HG03103 (cell line): ENCODE measurements around the gene AUH.

ENCODE experiments used
- ATAC-seq: cut with Tn5 transposase; IDR thresholded peaks from one replicate; pipeline ENCODE4 v1.9.1; 2021; ENCODE audit warnings: low read depth; ENCODE audit not compliant: unreplicated experiment

AUH gene

DNA sequence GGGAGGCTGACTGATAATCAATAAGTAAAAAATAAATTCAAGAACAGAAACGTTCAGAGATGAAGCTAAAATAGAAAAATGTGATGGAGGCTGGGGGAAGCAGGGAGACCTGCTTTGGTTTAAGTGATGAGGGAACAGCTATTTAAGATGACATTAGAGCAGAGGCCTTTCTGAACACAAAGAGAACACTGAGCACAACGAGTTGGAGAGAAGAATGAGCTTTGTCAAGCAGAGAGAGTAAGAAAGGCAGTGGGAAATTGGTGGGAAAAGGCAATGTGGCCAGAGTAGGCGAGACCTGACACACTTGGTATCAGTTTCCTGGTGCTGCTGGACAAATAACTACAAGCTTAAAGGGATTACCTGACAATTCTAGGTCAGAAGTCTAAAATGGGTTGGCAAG lies 20.0 kb downstream of the AUH start:
- ATAC-seq = no peak

- no peak for ATAC-seq
Observed at GRCh38 chr9:91341258-91341746, 20.4 kb downstream of the AUH start.

DNA sequence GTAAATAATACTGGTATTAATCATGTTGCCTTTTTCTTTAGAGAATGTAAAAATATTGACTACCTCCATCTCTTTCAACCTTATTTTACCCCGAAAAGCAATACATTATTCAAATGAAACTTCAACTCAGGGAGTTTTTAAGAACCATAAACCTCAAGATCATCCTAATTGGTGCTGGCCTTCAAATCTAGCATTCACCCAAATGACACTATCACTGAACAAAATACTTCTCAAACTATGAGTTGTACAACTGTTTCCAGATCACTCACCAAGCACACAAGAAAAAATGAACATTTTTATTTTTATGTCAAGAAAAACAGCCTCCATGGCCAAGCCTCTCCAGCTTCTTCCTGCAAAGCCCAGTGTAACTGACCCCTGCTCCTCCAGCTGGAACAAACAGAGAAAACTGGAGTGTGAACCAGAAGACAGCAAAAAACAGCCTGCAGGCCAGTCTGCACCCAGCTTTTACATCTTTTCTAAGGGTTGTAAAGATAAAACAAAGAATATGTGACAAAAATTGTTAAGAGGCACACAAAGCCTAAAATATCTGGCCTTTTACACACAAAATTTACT lies 21.2 kb downstream of the AUH start:
- no peak for ATAC-seq

DNA sequence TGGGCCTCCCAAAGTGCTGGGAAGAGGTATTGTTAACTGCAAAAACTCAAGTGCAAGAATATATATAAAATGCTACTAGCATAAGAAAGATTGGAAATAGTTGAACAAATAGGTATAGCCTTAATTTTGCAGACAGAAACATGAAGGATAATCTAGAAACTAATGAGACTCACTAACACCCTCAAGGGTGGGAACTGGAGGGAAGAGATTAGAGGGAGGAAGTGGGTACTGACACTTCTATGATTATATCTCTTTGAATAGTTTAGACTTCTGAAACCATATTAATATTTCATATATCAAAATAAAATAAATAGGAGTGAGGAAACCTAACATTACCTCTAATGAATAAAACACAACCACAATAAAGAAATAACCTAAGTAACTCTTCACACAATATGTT lies 23.0 kb downstream of the AUH start:
- ATAC-seq = no peak

GRCh38 chr9:91336786-91337185 lies 24.9 kb downstream of the AUH start:
- ATAC-seq = no peak

DNA sequence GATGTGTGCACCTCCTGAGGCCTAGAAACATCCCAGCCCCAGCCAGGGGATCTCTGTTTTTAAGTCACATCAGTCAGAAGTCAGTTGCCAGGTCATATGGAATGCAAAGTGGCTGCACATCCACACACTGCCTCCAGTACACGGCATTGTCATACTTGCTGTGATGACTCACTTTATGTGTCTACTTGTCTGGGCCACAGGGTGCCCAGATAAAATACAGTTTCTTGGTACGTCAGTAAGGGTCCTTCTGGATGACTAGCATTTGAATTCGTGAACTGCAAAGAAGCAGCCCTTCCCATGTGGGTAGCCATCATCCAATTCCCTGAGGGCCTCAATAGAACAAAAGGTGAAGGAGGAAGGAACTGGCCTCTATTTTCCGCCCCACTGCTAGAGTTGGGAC lies 27.7 kb downstream of the AUH start:
- no peak for ATAC-seq

DNA sequence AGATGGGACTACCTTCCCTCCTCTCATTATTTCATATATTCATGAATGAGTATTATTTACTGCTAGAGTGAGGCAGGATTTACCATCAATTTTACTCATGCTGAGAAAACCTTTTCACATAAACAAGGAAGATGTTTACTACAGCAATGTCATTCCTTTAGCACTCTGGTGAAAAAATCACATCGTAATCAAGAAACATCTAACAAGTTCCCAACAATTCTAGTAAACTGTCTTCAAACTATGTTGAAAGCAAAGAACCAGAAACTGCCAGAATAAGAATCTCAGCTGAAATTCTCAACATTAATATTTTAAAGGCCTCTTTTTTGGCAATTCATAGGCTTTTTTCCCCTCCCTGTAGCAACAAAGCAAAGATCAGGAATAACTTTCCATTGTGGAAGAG lies 28.2 kb downstream of the AUH start:
- no peak for ATAC-seq

DNA sequence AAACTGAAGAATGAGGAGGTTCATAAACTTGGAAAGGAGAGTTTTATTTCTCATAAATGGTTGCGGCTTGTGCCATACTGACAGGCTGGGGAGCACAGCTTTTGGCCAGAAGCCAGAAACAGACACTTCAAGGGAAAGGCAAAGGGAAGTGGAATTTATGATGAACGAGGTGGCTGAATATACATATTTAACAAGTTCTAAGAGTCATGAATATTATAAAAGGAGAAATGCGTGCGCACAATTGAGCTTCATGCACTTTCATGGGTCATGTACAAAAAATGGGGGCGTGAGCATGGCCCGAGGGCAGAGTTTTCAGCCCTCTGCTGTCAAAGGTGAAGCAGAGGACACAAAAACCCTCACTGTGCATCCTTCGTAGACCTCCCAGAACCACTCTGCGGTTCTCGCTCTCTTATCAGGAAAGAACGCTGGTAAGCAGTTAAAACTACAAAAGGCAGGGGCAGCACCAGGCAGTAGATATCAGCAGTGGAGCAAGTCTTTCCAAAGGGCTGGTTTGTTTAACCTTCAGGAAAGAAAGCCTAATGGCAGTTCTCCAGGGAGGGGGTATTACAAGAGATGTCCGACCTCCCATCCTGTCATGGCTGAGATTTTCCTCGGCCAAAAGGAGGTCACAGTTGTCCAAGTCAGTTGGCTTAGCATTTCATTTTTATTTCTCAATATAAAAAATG lies 29.0 kb downstream of the AUH start:
- ATAC-seq = no peak

GRCh38 chr9:91331849-91332248 lies 29.9 kb downstream of the AUH start:
- no peak for ATAC-seq

DNA sequence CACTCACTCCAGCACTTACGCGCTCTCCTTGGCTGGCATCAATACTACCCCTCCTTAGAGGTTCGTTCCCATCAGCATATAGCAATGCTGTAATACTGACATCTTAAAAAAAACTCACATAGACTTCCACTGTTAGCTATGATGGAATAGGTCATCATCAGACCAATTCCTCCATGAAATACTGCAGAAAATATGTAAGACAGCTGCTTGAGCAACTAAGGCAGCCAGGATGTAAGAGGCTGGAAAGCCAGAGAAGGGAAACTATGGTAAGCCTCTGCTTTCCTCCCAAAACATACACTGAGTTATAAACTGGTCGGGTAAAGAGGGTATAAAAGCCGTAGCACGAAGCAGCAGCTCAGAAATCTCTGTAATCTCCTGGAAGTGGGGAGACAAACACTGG lies 33.5 kb downstream of the AUH start:
- no peak for ATAC-seq

DNA sequence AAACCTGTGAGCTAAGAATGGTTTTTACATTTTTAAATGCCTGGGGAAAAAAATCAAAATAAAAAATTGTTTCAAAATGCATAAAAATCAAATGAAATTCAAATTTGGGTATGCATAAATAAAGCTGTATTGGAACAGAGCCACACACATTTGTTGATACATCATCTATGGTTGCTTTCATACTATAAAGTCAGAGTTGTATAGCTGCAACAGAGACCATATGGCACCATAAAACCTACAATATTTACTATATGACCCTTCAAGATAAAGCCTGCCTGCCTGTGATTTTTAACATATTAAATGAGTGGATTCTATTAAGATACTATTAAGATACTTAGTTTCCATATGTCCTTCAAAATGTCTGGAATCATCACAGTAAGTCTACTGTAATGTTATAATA lies 40.0 kb downstream of the AUH start:
- ATAC-seq = no peak

- ATAC-seq = no peak
Observed at GRCh38 chr9:91320299-91320698, 41.4 kb downstream of the AUH start.

GRCh38 chr9:91316093-91316492 lies 45.6 kb downstream of the AUH start:
- no peak for ATAC-seq

DNA sequence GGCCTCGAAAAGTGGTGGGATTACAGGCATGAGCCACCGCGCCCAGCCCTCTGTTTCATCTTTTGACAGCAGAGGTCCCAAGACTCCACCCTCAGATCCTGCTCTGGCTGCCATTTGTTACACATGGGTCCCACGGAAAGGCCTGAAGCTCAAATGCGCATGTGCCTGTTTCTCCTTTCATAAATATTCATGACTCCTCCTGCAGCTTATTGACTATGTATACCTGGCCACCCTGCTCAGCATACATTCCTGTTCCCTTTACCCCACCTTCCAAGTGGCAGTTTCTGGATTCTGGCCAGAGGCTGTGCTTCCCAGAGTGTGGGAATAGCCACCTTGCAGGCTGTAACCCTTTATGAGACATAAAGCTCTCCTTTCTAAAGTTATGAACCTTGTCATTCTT lies 46.5 kb downstream of the AUH start:
- ATAC-seq = no peak

- ATAC-seq = no peak
Observed at GRCh38 chr9:91312717-91313325, 48.9 kb downstream of the AUH start.

- no peak for ATAC-seq
Observed at GRCh38 chr9:91310037-91310436, 51.7 kb downstream of the AUH start.

- no peak for ATAC-seq
Observed at GRCh38 chr9:91308191-91308590, 53.5 kb downstream of the AUH start.

DNA sequence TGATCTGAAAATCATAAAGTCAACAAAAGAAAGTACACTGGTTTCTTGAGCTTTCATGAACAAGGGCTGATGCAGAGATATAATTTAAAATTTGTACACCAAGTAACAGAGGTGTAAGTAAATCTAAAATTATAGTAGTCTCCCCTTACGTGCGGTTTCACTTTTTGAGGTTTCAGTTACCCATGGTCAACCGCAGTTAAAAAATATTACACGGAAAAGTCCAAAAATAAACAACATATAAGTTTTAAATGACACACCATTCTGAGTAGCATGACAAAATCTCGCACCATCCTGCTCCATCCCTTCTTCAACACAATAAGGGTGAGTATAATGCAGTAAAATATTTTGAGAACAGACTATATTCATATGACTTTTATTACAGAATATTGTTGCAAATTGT lies 54.4 kb downstream of the AUH start:
- no peak for ATAC-seq

GRCh38 chr9:91306296-91306630 lies 55.5 kb downstream of the AUH start:
- no peak for ATAC-seq

DNA sequence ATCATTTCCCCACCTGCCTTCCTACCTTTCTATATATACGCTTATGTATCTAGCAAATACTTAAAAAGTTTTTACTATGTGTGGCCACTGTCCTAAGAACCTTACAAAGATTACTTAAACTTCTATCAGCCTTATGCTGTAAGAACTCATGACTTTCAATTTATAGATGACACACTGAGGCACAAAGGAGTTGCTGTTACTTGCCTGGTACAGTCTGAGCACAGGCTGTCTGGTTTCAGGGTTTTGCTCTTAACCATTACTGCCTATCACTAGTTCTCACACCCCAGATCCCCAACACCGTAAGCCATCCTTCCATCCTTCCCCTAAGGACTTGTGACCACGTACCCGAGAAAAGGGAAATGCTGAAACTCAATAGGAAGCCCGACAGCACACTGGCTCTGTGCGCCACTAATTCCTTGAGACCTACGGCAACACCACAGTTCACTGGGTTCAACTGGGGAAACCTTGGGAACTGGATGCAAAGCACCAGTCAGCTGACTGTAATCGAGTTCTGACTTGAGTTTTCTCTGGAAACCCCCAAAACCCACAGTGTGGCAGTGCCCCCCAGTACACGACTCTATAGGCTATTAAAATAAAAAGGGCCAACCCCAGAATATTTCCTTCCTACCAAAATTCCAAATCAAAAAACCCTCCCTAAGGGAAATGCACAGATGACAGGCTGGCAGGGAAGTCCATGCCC lies 56.0 kb downstream of the AUH start:
- no peak for ATAC-seq

- ATAC-seq = no peak
Observed at GRCh38 chr9:91303741-91304415, 57.8 kb downstream of the AUH start.
